ENCODE measurements around the gene ARHGAP8.

The ARHGAP8 gene

GRCh38 chr22:44752285-44753188 lies at the start of gene ARHGAP8:
Gene ARHGAP8 (plus strand): TSS chr22:44752575. CDS start chr22:44786528, 33,953 bp downstream.
- peak in 2 of 4 experiments; percentile 6 to 15 for DNase-seq

GRCh38 chr22:44703255-44703870 lies 49.0 kb upstream of the ARHGAP8 start:
- no peak for DNase-seq

GRCh38 chr22:44704159-44705021 lies 48.0 kb upstream of the ARHGAP8 start:
- DNase-seq, result no peak

- no peak for DNase-seq
Observed at GRCh38 chr22:44705022-44705297, 47.4 kb upstream of the ARHGAP8 start.

- DNase-seq, result no peak
Observed at GRCh38 chr22:44706488-44706887, 45.9 kb upstream of the ARHGAP8 start.

- DNase-seq, result no peak
Observed at GRCh38 chr22:44707178-44707577, 45.2 kb upstream of the ARHGAP8 start.

GRCh38 chr22:44707752-44708151 lies 44.6 kb upstream of the ARHGAP8 start:
- no peak for DNase-seq

GRCh38 chr22:44709881-44710392 lies 42.4 kb upstream of the ARHGAP8 start:
- DNase-seq, result no peak

GRCh38 chr22:44710474-44711240 lies 41.7 kb upstream of the ARHGAP8 start:
- DNase-seq, result no peak

GRCh38 chr22:44711241-44711560 lies 41.2 kb upstream of the ARHGAP8 start:
- no peak for DNase-seq

- no peak for DNase-seq
Observed at GRCh38 chr22:44711690-44712555, 40.5 kb upstream of the ARHGAP8 start.

- no peak for DNase-seq
Observed at GRCh38 chr22:44712962-44713361, 39.4 kb upstream of the ARHGAP8 start.

GRCh38 chr22:44714703-44715350 lies 37.5 kb upstream of the ARHGAP8 start:
- DNase-seq, result no peak

- no peak for DNase-seq
Observed at GRCh38 chr22:44718418-44718817, 34.0 kb upstream of the ARHGAP8 start.

GRCh38 chr22:44719586-44720368 lies 32.6 kb upstream of the ARHGAP8 start:
- DNase-seq, result no peak

- no peak for DNase-seq
Observed at GRCh38 chr22:44721213-44721612, 31.2 kb upstream of the ARHGAP8 start.

- no peak for DNase-seq
Observed at GRCh38 chr22:44722611-44723010, 29.8 kb upstream of the ARHGAP8 start.

- no peak for DNase-seq
Observed at GRCh38 chr22:44723801-44724200, 28.6 kb upstream of the ARHGAP8 start.

- DNase-seq, result no peak
Observed at GRCh38 chr22:44724416-44724815, 28.0 kb upstream of the ARHGAP8 start.

- DNase-seq, result no peak
Observed at GRCh38 chr22:44724859-44725258, 27.5 kb upstream of the ARHGAP8 start.
